Tibial nerve (tissue), 4 donors: ENCODE measurements around the gene MECP2.
"Not testable (repeated sequence)": the region's sequence is repeated elsewhere in the genome, so short reads cannot be mapped to it uniquely, and the experiment has no call there.

ENCODE experiments used
- EP300 ChIP-seq, 2 donors: sonication (generic); formaldehyde crosslinking; IDR thresholded peaks; one replicate each; pipeline ENCODE4 v1.6.1; 2017; ENCODE audit warnings: antibody characterized with exemption in 2 of 2, mild to moderate bottlenecking in 1 of 2
- TF ChIP-seq, protein P1 (sequence below), 5 experiments: fragments of 200-600 bp in 3 of 5; fragments of 450-650 bp in 2 of 5; sonication (generic) in 3 of 5; IDR thresholded peaks; one replicate each; pipeline ENCODE4 v1.5.1; 2016 to 2019; ENCODE audit warnings: antibody characterized with exemption in 5 of 5, mild to moderate bottlenecking in 3 of 5, moderate library complexity in 2 of 5

DNA sequence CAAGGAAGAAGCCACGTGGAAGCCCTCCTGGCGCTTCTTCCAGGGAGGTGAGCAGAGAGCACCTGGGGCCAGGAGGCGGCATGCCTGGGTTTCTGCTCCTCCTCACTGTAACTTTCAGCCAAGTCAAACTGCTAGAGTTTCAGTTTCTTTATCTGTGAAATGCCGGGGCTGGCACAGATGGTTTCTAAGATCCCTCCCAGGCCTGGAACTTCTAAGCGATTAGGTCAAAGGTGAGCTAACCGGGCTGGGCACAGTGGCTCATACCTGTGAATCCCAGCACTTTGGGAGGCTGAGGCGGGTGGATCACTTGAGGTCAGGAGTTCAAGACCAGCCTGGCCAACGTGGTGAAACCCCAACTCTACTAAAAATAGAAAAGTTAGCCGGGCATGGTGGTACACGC is 117.1 kb downstream of the MECP2 start:
- TF ChIP-seq, protein P1, sequence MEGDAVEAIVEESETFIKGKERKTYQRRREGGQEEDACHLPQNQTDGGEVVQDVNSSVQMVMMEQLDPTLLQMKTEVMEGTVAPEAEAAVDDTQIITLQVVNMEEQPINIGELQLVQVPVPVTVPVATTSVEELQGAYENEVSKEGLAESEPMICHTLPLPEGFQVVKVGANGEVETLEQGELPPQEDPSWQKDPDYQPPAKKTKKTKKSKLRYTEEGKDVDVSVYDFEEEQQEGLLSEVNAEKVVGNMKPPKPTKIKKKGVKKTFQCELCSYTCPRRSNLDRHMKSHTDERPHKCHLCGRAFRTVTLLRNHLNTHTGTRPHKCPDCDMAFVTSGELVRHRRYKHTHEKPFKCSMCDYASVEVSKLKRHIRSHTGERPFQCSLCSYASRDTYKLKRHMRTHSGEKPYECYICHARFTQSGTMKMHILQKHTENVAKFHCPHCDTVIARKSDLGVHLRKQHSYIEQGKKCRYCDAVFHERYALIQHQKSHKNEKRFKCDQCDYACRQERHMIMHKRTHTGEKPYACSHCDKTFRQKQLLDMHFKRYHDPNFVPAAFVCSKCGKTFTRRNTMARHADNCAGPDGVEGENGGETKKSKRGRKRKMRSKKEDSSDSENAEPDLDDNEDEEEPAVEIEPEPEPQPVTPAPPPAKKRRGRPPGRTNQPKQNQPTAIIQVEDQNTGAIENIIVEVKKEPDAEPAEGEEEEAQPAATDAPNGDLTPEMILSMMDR (IDR thresholded peaks at IDR 0.05) = not testable (repeated sequence)
- TF ChIP-seq EP300 (IDR thresholded peaks at IDR 0.05) = not testable (repeated sequence)
